ENCODE results near the gene CCNL2. TPM values are rescaled to one million over a fixed set of nuclear protein-coding genes. Genes with fewer than 3 reads are reported as not detected.

The CCNL2 gene
- total RNA-seq, 1 donor, result 130 TPM

GRCh38 chr1:1422465-1423244 lies 23.5 kb upstream of the CCNL2 start:
- no peak for TF ChIP-seq CTCF (IDR thresholded peaks at IDR 0.05; ENCODE audit: insufficient read depth, low read depth, low read length)
- DNase-seq (ENCODE audit: low read depth), result no peak

GRCh38 chr1:1421907-1422464 lies 22.9 kb upstream of the CCNL2 start:
- H3K4me3 ChIP-seq (ENCODE audit: low read depth, low read length), result no peak overlapping the region
- no peak for TF ChIP-seq CTCF (IDR thresholded peaks at IDR 0.05; ENCODE audit: insufficient read depth, low read depth, low read length)
- no peak for DNase-seq (ENCODE audit: low read depth)

More at GRCh38 chr1:1422465-1423244, 23.5 kb upstream of the CCNL2 start:
- H3K4me3 ChIP-seq (ENCODE audit: low read depth, low read length), result no peak overlapping the region

- no peak within 1 kb of the TSS for H3K4me3 ChIP-seq (ENCODE audit: low read depth, low read length)
- no peak for DNase-seq (ENCODE audit: low read depth)
- no peak for TF ChIP-seq CTCF (IDR thresholded peaks at IDR 0.05; ENCODE audit: insufficient read depth, low read depth, low read length)
Observed at GRCh38 chr1:1421147-1421906, 22.2 kb upstream of the CCNL2 start, which contains the start of gene ANKRD65. ANKRD65 (minus strand) TSS chr1:1421276; CDS start chr1:1421005, 271 bp downstream.

- no peak for DNase-seq (ENCODE audit: low read depth)
- TF ChIP-seq CTCF (IDR thresholded peaks at IDR 0.05; ENCODE audit: insufficient read depth, low read depth, low read length), result no peak
- no peak overlapping the region for H3K4me3 ChIP-seq (ENCODE audit: low read depth, low read length)
Observed at GRCh38 chr1:1420654-1421141, 21.6 kb upstream of the CCNL2 start.

GRCh38 chr1:1419813-1420653 lies 20.9 kb upstream of the CCNL2 start:
- TF ChIP-seq CTCF (IDR thresholded peaks at IDR 0.05; ENCODE audit: insufficient read depth, low read depth, low read length), result no peak
- no peak for DNase-seq (ENCODE audit: low read depth)
- H3K4me3 ChIP-seq (ENCODE audit: low read depth, low read length), result peak overlapping the region; percentile 32

GRCh38 chr1:1419363-1419812 lies 20.3 kb upstream of the CCNL2 start:
- DNase-seq (ENCODE audit: low read depth), result no peak
- H3K4me3 ChIP-seq (ENCODE audit: low read depth, low read length), result no peak overlapping the region
- TF ChIP-seq CTCF (IDR thresholded peaks at IDR 0.05; ENCODE audit: insufficient read depth, low read depth, low read length), result no peak

Data from fibroblast of villous mesenchyme (primary cell).